Effector CD4-positive, alpha-beta T cell (primary cell): ENCODE data around the gene TPSD1.
"Not testable (repeated sequence)": the region's sequence is repeated elsewhere in the genome, so short reads cannot be mapped to it uniquely, and the experiment has no call there.

ENCODE experiments used
- DNase-seq: peaks from one replicate; pipeline ENCODE4 v3.0.0-alpha.2; 2020

TPSD1 gene

DNA sequence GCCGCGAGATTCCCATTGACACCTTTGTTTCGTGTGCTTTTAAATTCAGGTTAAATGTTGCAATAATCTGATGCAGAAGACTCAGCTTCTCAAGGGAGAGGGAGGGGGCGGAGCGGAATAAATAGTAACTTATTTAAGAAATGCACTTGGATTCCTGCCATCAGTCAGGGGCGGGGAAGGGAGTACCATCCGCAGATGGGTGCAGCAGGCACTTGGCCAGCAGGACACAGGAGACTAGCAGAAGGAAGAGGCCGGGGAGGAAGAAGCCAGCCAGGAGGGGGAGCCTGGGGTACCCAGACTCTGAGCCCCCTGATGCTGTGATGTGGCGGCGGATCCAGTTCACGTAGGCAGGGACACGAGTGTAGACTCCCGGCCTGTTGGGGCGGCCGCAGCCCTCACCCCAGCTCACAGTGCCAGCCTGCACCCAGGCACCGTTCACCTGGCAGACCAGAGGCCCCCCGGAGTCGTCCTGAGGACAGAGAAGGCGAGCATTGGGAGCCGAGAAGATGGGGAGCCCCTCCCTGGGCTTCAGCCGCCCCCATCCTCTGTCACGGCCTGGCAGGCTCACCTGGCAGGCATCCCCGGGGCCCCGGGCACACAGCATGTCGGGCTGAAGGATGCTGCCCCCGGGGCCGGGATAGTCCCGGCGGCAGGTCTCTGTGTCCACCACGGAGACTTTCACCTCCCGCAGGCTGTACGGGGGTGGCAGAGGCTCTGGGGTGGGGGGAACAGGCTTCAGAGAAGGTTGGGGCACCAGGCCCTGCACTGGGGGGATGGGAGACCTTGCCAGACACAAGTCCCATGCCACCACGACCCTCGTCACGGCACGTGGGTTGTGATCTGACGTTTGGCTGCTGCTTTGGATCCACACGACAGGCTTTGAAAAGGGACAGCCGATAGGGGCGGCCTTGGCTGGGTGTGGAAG lies 34.0 kb upstream of the TPSD1 start:
- DNase-seq: no peak

DNA sequence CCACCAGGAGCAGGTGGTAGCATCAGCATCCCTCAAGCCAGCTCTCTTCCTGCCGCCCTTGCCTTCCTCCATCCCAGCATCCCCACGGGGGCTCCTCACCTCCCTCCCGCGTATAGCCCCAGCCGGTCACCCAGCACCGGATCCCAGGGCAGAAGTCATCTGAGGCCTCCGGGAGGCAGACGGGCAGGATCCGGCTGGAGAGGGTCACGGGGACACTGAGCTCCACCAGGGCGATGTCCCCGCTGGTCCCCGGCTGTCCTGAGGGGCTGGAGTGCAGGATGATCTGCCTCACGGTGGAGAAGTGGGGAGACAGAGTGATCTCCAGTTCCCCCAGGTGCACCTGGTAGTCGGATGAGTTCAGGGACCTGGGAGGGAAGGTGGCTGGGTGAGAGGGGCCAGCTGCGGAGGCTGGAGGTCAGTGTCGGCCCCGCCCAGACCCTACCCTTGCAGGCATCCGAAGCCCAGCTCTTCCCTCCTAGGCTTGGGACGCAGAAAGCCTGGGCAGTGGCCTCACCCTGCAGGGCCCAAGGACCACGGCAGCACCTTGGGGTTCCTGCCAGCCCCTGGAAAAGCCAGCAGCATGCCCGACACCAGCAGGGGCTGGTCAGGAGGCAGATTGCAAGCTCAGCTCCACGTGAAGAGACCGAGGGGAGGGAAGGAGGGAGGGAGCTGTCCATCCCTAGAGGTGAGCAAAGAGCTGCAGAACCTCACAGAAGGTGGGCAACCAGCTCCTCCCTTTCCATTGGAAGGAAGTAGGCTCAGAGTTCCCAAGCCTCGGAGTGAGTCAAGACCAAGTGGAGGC lies 33.1 kb upstream of the TPSD1 start:
- DNase-seq: no peak

DNA sequence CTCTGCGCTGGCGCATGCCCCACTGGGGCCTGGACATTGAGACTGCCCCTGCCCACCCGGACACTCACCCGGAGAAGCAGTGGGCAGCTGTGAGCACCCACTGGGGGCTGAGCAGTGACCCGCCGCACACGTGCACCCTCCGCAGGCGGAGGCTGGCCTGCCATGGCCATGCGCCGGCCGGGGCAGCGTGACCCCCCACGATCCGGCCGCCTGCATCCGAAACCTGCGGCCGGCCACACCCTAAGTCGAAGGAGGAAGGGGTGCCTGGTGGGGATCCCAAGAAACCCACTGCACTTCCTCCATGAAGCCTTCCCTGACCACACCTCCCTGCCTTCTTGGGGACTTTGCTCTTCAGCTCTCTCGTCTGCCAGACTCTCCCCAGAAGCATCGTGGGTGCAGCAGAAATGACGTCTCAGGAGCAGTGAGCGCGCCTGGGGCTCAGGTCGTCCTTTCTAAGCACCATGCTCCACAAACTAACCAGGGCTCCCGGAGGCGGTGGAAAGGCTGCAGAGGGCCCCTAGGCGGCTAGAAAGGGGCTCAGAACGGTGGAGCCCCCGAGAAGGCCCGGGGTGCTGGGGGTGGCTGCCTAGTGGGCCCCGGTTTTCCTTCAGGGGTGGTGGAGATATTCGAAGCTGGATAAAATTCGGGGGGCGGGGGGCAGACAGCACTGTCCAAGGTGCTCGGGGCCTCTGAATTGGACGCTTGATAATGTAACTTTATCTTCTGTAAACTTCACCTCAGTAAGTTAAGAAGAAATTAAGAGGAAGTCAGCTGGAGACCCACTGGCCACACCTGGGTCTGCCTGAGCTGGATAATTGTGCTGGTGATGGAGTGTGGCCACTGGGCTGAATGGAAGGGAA lies 32.3 kb upstream of the TPSD1 start:
- DNase-seq: no peak

DNA sequence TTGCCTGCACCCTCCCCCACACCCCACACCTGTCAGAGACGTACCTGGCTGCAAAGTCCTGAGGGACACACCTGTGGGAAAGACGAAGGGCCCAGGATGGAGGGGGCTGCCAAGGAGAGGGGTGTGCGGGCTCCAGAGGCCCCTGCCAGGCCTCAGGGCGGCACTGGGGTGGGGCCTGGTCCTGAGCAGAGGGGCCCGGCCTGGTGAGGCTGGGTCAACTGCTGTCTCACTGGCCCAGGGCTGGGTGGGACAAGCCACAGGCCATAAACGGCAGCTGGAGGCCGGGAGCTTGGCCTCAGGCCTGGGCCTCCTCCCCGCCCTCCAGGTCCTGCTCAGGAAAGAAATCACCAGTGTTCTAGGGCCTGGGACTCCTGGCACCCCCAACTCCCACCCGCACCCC lies 31.3 kb upstream of the TPSD1 start:
- DNase-seq: no peak

DNA sequence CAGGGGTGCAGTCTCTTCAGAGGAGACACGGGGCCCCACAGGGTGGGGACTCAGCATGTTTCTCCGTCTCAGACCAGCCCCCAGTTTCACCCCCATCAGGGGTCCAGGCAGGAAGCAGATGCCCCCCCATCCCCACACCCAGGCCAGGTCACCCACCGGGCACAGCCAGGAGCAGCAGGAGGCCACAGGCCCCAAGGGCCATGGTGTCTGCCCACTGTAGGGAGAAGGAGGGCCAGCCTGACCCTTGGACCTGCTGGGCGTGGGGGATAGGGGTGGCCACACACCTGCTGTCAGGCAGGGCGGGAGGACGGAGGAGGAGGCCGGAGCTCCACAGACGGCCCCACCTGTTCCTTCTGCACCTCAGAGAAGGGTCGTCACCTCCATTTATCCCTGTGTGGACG lies 30.8 kb upstream of the TPSD1 start, which contains the start of gene TPSG1:
Gene TPSG1 (minus strand): TSS at position 218 of the 401 bp plus-strand sequence. CDS start 16 bp downstream, at position 202.
- DNase-seq: no peak

DNA sequence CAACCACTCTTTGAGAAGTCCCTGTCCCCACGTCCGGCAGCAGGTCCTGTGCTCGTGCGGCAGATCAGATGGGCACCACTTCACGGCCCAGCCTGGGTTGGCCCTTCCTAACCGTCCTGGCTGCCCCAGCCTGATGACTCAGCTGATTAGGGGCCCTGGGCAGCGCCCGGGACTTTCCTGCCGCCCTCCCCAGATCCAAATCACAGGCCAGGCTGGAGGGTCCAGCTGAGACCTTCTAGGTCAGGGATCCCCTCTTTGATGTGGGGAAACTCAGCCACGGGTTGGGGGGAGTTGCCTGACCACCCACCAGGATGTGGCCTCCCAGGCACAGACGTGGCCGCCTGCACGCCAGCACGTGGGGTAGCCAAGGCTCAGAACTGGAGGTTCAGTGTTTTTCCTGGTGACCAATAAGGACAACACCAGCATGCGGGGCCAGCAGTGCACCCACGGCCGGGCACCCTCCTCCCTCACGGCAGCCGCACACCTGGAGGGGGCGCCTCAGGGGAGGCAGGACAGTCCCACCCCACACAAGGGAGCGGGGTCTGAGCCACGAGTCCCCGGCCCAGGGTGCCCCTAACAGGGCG lies 30.0 kb upstream of the TPSD1 start:
- DNase-seq: not testable (repeated sequence)

DNA sequence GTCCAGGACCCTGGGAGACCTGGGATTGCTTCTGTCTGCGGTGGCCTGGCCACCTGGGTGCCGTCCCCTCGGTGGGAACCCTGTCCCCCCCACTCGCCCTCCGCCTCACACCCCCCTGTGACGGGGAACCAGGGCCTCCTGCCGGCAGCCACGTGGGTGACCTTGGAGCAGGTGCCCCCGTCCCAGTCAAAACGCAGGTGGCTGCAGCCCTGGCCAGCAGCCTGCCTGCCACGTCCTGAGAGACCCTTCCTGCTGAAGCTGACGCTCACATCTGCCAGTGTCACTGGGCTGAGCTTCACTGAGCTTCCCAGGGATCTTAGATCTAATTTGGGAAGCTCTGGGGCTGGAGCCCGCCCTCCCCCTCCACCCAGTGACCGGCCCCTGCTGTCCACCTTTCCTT lies 29.2 kb upstream of the TPSD1 start:
- DNase-seq: not testable (repeated sequence)

DNA sequence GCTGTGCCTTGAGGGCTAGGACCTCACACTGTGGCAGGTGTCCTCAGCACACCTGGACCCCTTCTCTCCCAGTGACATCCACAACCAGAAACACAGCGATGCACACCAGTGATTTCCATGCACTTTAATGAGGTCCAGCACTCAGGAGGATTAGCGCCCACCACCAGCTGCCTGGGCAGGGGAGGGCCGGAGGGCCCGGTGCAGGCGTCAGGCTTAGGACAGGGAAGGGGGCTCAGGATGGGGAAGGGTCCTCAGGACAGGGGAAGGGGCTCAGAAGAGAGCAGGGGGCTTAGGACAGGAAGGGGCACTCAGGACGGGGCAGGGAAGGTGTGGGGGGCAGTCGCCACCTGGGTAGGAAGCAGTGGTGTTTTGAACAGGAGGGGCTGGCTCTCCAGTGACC lies 27.6 kb upstream of the TPSD1 start:
- not testable (repeated sequence) for DNase-seq

DNA sequence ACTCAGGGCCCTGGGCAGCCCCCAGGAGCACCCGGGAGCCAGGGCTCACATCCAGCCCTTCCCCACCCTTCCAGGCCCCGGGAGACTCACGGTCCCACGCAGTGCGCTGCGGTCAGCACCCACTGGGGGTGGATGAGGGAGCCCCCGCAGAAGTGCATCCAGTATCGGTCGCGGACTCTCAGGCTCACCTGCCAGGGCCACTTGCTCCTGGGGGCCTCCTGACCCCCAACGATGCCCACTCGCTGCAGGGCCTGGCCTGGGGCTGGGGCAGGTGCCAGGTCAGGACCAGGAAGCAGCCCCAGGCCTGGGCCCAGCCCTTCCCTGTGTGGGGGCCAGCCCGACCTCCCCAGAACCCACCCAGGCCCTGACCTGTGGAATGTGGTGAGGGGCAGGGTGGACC lies 26.4 kb upstream of the TPSD1 start:
- not testable (repeated sequence) for DNase-seq

DNA sequence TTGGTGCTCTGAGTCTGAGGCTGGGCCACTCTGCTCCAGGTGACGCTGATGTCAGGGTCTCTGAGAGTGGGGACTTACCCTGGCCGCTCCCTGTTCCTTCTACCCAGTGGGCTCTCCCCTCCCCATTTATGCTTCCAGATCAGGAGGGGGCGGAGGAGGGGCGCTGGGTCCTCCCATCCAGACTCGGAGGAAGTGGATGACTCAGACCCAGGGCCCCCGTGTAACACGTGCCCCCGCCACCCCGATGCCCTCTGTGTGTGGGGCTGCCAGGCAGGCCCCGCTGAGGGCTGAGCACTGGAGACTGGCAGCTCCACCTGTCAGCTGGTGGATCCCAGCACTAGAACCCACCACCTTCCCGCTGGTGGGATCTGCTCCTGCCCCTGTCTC lies 25.8 kb upstream of the TPSD1 start, which contains the start of gene TPSB2:
Gene TPSB2 (minus strand): TSS at position 101 of the 387 bp plus-strand sequence. CDS start 233 bp downstream, outside the sequence.
- DNase-seq: not testable (repeated sequence)

DNA sequence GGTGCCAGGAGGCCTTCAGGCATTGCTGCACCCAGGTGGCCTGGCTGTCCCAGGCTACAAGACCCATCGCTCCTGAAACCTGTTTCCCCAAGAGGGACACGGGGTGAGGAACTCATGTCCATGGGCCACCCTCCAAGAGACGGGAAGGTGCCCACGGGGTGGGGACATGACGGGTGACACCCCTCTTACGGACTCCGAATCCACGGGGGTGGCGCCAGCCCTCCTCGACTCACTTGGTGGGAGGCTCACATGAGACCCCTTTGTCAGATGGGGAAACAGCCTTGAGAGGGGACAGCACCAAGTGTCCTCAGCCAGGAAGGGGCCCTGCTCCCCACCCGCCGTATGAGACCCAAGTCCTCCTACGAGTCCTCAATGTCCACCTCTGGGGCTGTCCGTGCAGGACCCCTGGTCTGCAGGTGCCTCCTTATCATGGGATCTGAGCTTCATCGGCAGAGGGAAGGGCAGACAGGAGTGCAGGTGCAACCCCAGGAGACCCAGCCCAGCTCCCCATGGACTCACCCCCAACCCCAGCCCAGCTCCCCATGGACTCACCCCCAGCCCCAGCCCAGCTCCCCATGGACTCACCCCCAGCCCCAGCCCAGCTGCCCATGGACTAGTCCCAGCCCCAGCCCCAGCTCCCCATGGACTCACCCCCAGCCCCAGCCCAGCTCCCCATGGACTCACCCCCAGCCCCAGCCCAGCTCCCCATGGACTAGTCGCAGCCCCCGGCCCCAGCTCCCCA lies 25.2 kb upstream of the TPSD1 start:
- DNase-seq: not testable (repeated sequence)

DNA sequence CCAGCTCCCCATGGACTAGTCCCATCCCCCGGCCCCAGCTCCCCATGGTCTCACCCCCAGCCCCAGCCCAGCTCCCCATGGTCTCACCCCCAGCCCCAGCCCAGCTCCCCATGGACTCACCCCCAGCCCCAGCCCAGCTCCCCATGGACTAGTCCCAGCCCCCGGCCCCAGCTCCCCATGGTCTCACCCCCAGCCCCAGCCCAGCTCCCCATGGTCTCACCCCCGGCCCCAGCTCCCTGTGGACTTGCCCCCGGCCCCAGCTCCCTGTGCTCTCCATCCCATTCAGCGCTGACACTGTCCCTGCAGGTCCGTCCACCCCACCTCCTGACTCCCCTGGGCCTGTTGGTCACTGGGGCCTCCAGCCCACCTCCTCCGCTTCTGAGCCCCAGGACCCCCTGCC lies 24.6 kb upstream of the TPSD1 start:
- DNase-seq: not testable (repeated sequence)

DNA sequence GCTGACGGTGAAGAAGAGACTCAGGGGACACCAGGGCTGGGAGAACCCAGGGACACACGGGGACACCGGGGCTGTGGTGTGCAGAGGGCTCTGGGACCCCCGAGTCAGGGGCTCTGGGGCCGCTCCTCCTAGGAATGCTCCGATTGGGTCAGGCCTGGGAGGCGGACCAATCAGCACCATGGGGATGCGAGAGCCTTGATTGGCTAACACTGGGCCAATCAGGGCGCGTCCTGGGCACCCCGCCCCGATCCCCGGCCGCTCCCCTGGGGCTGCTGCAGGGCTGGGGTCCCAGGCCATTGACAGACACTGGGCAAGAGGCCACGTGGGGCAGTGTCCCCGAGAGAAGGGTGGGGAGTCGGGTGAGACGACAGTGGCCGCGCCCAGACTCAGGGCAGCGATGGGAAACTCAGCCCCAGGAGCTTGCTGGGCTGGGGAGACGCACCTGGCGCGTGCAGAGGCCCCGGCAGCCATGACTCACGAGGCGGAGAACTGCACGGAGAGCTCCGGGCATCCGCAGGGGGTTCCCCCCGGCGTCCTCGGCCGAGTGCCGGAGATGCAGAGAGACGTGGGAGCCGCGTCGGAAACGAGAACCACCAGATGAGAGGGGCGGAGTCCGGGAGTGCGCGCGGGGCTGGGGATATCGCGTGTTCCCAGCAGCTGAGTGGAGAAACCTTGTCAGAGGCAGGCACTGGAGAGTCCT lies 23.7 kb upstream of the TPSD1 start:
- not testable (repeated sequence) for DNase-seq

DNA sequence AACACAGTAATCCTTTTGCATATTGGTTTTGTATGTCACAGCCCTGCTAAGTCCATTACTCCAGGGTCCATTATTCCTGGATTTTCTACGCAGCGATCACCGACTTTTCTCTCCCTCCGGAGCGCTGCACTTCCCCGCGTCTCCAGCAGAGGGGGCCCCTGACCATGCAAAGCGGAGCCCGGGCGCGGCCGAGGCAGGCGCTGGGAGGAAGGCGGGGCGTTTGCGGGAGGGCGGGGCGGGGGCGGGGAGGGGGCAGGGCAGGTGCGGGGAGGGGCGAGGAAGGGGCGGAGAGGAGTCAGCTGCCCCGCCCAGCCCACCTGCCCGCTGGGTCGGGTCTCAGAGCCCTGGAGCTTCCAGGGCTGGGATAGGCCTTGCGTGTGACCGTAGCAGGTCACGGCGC lies 19.2 kb upstream of the TPSD1 start:
- DNase-seq: not testable (repeated sequence)

DNA sequence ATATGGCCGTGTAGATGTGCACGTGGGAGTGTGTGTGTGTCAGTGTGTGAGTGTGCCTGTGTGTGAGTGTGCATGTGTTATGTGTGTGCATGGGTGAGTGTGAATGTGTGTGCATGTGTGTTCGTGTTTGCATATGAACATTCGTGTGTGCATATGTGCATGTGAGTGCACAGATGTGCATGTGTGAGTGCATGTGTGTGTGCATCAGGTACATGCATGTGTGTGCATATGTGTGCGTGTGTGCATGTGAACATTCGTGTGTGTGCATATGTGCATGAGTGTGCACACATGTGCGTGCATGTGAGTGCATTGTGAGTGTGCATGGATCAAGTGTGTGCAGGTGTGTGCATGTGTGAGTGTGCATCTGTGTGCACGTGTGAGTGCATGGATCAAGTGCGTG lies 17.9 kb upstream of the TPSD1 start:
- no peak for DNase-seq

DNA sequence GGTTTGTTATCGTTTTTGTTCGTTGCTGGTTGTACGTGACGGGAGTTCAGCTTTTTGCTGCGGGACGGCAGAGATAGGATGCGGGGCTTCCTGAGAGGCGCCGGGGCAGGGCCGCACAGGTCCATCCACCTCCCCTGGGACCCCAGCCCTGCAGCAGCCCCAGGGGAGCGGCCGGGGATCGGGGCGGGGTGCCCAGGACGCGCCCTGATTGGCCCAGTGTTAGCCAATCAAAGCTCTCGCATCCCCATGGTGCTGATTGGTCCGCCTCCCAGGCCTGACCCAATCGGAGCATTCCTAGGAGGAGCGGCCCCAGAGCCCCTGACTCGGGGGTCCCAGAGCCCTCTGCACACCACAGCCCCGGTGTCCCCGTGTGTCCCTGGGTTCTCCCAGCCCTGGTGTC lies 17.0 kb upstream of the TPSD1 start:
- DNase-seq: not testable (repeated sequence)

DNA sequence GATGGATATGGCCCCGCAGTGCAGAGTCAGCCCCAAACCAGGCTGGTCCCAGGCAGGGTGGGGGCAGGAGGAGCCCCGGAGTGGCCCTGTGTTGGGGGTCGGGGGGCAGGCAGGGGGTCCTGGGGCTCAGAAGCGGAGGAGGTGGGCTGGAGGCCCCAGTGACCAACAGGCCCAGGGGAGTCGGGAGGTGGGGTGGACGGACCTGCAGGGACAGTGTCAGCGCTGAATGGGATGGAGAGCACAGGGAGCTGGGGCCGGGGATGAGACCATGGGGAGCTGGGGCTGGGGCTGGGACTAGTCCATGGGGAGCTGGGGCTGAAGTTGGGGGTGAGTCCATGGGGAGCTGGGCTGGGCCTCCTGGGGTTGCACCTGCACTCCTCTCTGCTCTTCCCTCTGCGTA lies 16.3 kb upstream of the TPSD1 start:
- not testable (repeated sequence) for DNase-seq

DNA sequence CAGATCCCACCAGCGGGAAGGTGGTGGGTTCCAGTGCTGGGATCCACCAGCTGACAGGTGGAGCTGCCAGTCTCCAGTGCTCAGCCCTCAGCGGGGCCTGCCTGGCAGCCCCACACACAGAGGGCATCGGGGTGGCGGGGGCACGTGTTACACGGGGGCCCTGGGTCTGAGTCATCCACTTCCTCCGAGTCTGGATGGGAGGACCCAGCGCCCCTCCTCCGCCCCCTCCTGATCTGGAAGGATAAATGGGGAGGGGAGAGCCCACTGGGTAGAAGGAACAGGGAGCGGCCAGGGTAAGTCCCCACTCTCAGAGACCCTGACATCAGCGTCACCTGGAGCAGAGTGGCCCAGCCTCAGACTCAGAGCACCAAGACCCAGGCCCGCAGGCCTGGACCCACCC lies 15.4 kb upstream of the TPSD1 start, which contains the start of gene TPSAB1:
Gene TPSAB1 (plus strand): TSS at position 270 of the 400 bp plus-strand sequence. CDS start 234 bp downstream, outside the sequence.
- DNase-seq: not testable (repeated sequence)

DNA sequence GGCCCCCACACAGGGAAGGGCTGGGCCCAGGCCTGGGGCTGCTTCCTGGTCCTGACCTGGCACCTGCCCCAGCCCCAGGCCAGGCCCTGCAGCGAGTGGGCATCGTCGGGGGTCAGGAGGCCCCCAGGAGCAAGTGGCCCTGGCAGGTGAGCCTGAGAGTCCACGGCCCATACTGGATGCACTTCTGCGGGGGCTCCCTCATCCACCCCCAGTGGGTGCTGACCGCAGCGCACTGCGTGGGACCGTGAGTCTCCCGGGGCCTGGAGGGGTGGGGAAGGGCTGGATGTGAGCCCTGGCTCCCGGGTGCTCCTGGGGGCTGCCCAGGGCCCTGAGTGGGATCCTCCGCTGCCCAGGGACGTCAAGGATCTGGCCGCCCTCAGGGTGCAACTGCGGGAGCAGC lies 14.8 kb upstream of the TPSD1 start:
- not testable (repeated sequence) for DNase-seq

DNA sequence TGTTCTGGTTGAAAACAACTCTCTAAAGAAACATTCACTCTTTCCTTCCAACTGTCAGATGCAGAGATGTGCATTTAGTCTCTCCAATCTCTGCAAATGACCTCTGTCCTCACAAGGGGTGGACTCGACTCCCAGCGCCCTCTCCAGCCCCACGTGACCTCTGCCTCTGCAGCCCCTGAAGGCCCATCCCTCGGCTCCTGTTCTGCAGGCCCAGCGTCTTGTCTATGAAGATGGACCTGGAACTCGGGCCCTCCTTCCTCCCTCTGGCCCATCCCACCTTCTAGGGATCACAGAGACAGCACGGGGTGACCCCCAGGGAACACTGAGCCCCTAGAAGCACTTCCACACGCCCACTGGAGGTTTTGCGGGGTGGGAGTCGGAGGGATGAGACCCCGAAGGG lies 12.5 kb upstream of the TPSD1 start:
- not testable (repeated sequence) for DNase-seq
